GM23338 (cell line): ENCODE data around the gene PPP6R3. TPM values are rescaled to one million over a fixed set of nuclear protein-coding genes. Genes with fewer than 3 reads are reported as not detected.

Source experiments
- ATAC-seq: fragments of 200-7000 bp; cut with Tn5 transposase; 3 replicates; pipeline ENCODE4 v1.9.1; 2020
- DNase-seq: peaks from one replicate; pipeline ENCODE4 v3.0.0-alpha.2; 2015; ENCODE audit warnings: low spot score
- H2AFZ ChIP-seq: fragments of 200-600 bp; sonication (generic); 2 replicates; pipeline ENCODE4 v1.8.0; 2016; ENCODE audit warnings: antibody characterized with exemption, mild to moderate bottlenecking, moderate library complexity
- H3F3A ChIP-seq: fragments of 200-600 bp; sonication (generic); replicated peaks from 2 replicates; pipeline ENCODE4 v1.8.0; 2017; ENCODE audit warnings: antibody characterized with exemption, mixed run types, low read depth
- H3K27ac ChIP-seq: fragments of 200-600 bp; sonication (generic); 2 replicates; pipeline ENCODE4 v1.6.1; 2016; ENCODE audit warnings: low read depth
- H3K27me3 ChIP-seq: fragments of 200-600 bp; sonication (generic); 2 replicates; pipeline ENCODE4 v1.8.0; 2016; ENCODE audit warnings: mild to moderate bottlenecking, mixed run types, moderate library complexity; ENCODE audit not compliant: insufficient read depth
- H3K36me3 ChIP-seq: fragments of 200-600 bp; sonication (generic); 2 replicates; pipeline ENCODE4 v1.8.0; 2016; ENCODE audit warnings: mild to moderate bottlenecking; ENCODE audit not compliant: insufficient read depth
- H3K4me1 ChIP-seq: fragments of 200-600 bp; sonication (generic); 2 replicates; pipeline ENCODE4 v1.8.0; 2016; ENCODE audit warnings: mild to moderate bottlenecking, moderate library complexity; ENCODE audit not compliant: insufficient read depth
- H3K4me2 ChIP-seq: fragments of 200-600 bp; sonication (generic); 2 replicates; pipeline ENCODE4 v1.7.1; 2017; ENCODE audit warnings: mixed run types
- H3K4me3 ChIP-seq: fragments of 200-600 bp; sonication (generic); 2 replicates; pipeline ENCODE4 v1.6.1; 2016; ENCODE audit warnings: mixed run types
- H3K79me2 ChIP-seq: fragments of 200-600 bp; sonication (generic); replicated peaks from 2 replicates; pipeline ENCODE4 v1.8.0; 2017; ENCODE audit warnings: mild to moderate bottlenecking; ENCODE audit not compliant: insufficient read depth
- H3K9me2 ChIP-seq: fragments of 200-600 bp; sonication (generic); 2 replicates; pipeline ENCODE4 v1.8.0; 2017; ENCODE audit not compliant: insufficient read depth
- H4K20me1 ChIP-seq: fragments of 200-600 bp; sonication (generic); replicated peaks from 2 replicates; pipeline ENCODE4 v1.8.0; 2017; ENCODE audit warnings: mild to moderate bottlenecking; ENCODE audit not compliant: insufficient read depth
- H3K27ac Mint-ChIP-seq: 2 replicates; pipeline ENCODE4 v1.8.0; 2020; ENCODE audit warnings: inconsistent platforms, mild to moderate bottlenecking, moderate library complexity, mixed read lengths
- H3K27me3 Mint-ChIP-seq: 3 replicates; pipeline ENCODE4 v1.8.0; 2022; ENCODE audit warnings: low read depth, mild to moderate bottlenecking, moderate library complexity, mixed read lengths, inconsistent platforms; ENCODE audit not compliant: insufficient read depth, poor library complexity
- H3K36me3 Mint-ChIP-seq: 3 replicates; pipeline ENCODE4 v1.8.0; 2021; ENCODE audit warnings: low read depth, mild to moderate bottlenecking, inconsistent platforms, moderate library complexity, mixed read lengths
- H3K4me1 Mint-ChIP-seq: 3 replicates; pipeline ENCODE4 v1.8.0; 2020; ENCODE audit warnings: mild to moderate bottlenecking, inconsistent platforms, mixed read lengths
- H3K4me3 Mint-ChIP-seq: 3 replicates; pipeline ENCODE4 v1.8.0; 2021; ENCODE audit warnings: moderate library complexity, mild to moderate bottlenecking, inconsistent platforms, mixed read lengths
- H3K9me3 Mint-ChIP-seq: 3 replicates; pipeline ENCODE4 v1.8.0; 2020; ENCODE audit warnings: moderate library complexity, mild to moderate bottlenecking, inconsistent platforms, mixed read lengths
- CREB1 ChIP-seq: fragments of 250-450 bp; sonication (Bioruptor Pico); IDR thresholded peaks from 2 replicates; pipeline ENCODE4 v1.5.0; 2020; ENCODE audit warnings: low read depth, mild to moderate bottlenecking, moderate library complexity
- EZH2 ChIP-seq: fragments of 200-600 bp; sonication (generic); IDR thresholded peaks from one replicate; pipeline ENCODE4 v1.8.0; 2017; ENCODE audit warnings: antibody characterized with exemption, mild to moderate bottlenecking, low read depth; ENCODE audit not compliant: unreplicated experiment
- JUNB ChIP-seq: IDR thresholded peaks from one replicate; pipeline ENCODE4 v1.6.1; 2016; ENCODE audit warnings: antibody characterized with exemption; ENCODE audit not compliant: unreplicated experiment
- NANOG ChIP-seq: IDR thresholded peaks from 2 replicates; pipeline ENCODE4 v1.6.1; 2016; ENCODE audit warnings: antibody characterized with exemption, borderline replicate concordance
- POLR2AphosphoS5 ChIP-seq: IDR thresholded peaks from 2 replicates; pipeline ENCODE4 v1.6.1; 2016; ENCODE audit warnings: antibody characterized with exemption, low read depth
- ZNF114 ChIP-seq: fragments of 250-450 bp; sonication (Bioruptor Pico); IDR thresholded peaks from 2 replicates; pipeline ENCODE4 v1.5.0; 2020; ENCODE audit warnings: mild to moderate bottlenecking, moderate library complexity
- ZNF331 ChIP-seq: fragments of 250-450 bp; sonication (Bioruptor Pico); IDR thresholded peaks from 2 replicates; pipeline ENCODE4 v1.5.0; 2020; ENCODE audit warnings: low read depth, mild to moderate bottlenecking, moderate library complexity
- ZNF462 ChIP-seq: fragments of 250-450 bp; sonication (Bioruptor Pico); IDR thresholded peaks from 2 replicates; pipeline ENCODE4 v1.5.0; 2020; ENCODE audit warnings: mild to moderate bottlenecking, moderate library complexity
- polyA plus RNA-seq: library from polyadenylated mRNA; unstranded; fragments of >200 nt; fragmentation: Nextera tagmentation; extraction: Ambion mirVana; gene quantifications from 2 replicates; pipeline ENCODE4 v1.2.1, GENCODE V29; 2016
- total RNA-seq: library from RNA; depleted of rRNA; stranded (reverse); fragments of >200 nt; shearing (Covaris generic); gene quantifications from 2 replicates; pipeline ENCODE4 v1.2.3, GENCODE V29; 2014
- TF ChIP-seq, protein P1 (sequence below), 2 experiments: fragments of 200-600 bp in 1 of 2; sonication (generic) in 1 of 2; conservative IDR thresholded peaks; 2 replicates each; pipeline versions ENCODE4 v1.5.1 to v1.6.1; 2016 to 2017; ENCODE audit warnings: antibody characterized with exemption in 2 of 2, low read depth in 2 of 2, mild to moderate bottlenecking in 2 of 2, moderate library complexity in 1 of 2
- TF ChIP-seq, protein P2 (sequence below): IDR thresholded peaks from 2 replicates; pipeline ENCODE4 v1.6.1; 2016; ENCODE audit warnings: antibody characterized with exemption
- TF ChIP-seq, protein P3 (sequence below): IDR thresholded peaks from one replicate; pipeline ENCODE4 v1.6.1; 2018; ENCODE audit warnings: antibody characterized with exemption; ENCODE audit not compliant: unreplicated experiment

The PPP6R3 gene
- total and polyA plus RNA-seq, 2 experiments from 2014 or later = 170 to 268 TPM

DNA sequence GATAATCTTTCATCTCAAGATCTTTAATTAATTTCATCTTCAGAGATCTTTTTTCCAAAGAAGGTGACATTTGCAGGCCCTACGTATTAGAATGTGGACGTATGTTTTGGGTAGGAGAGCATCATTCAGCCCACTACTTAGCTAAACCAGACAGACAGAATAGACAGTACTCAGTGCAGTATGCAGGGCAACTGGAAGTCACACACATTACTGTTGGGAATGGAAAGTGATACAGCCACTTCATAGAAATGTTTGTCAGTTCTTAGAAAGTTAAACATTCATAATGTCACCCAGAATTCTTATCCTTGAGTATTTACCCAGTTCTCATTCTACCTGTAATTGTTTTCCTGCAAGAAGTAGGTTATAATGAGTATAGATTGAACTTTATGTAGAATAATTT is 102.9 kb downstream of the PPP6R3 start:
- H3K27ac Mint-ChIP-seq = no peak overlapping the region
- Histone ChIP-seq H3K4me1 (no peaks in the 10 kb centered on the region), H3K27me3 (no peaks in the 10 kb centered on the region), H3K4me3 (no peak overlapping the region), H3K79me2 (peaks cover 21% of the 10 kb centered on the region), H3K36me3 (peaks cover 25% of the 10 kb centered on the region), H3K4me2 (no peak overlapping the region), H4K20me1 (peaks cover 26% of the 10 kb centered on the region; the same call in 1 of the 2 replicates), H2AFZ (no peak overlapping the region), H3F3A (0 out of 2 replicates have a peak, but pooled peaks cover 9% of the 10 kb centered on the region), H3K9me2 (no peaks in the 10 kb centered on the region), H3K27ac (0 out of 2 replicates have a peak overlapping the region, but pooled peaks have one; percentile 14)
- no peak for DNase-seq
- peaks cover 70% of the 10 kb centered on the region for H3K36me3 Mint-ChIP-seq
- H3K4me3 Mint-ChIP-seq = no peak overlapping the region
- no peaks in the 10 kb centered on the region for H3K9me3 Mint-ChIP-seq
- H3K4me1 Mint-ChIP-seq = no peaks in the 10 kb centered on the region
- ATAC-seq = no peak
- TF ChIP-seq JUNB = no peak
- TF ChIP-seq NANOG = no peak
- TF ChIP-seq ZNF462 = no peak
- TF ChIP-seq, protein P1, sequence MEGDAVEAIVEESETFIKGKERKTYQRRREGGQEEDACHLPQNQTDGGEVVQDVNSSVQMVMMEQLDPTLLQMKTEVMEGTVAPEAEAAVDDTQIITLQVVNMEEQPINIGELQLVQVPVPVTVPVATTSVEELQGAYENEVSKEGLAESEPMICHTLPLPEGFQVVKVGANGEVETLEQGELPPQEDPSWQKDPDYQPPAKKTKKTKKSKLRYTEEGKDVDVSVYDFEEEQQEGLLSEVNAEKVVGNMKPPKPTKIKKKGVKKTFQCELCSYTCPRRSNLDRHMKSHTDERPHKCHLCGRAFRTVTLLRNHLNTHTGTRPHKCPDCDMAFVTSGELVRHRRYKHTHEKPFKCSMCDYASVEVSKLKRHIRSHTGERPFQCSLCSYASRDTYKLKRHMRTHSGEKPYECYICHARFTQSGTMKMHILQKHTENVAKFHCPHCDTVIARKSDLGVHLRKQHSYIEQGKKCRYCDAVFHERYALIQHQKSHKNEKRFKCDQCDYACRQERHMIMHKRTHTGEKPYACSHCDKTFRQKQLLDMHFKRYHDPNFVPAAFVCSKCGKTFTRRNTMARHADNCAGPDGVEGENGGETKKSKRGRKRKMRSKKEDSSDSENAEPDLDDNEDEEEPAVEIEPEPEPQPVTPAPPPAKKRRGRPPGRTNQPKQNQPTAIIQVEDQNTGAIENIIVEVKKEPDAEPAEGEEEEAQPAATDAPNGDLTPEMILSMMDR (conservative IDR thresholded peaks at IDR 0.05; ENCODE audit: low read depth in 2 of 2) = no peak
- TF ChIP-seq, protein P2, sequence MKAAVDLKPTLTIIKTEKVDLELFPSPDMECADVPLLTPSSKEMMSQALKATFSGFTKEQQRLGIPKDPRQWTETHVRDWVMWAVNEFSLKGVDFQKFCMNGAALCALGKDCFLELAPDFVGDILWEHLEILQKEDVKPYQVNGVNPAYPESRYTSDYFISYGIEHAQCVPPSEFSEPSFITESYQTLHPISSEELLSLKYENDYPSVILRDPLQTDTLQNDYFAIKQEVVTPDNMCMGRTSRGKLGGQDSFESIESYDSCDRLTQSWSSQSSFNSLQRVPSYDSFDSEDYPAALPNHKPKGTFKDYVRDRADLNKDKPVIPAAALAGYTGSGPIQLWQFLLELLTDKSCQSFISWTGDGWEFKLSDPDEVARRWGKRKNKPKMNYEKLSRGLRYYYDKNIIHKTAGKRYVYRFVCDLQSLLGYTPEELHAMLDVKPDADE = no peak
- TF ChIP-seq ZNF114 (CRISPR knock-in tag) = no peak
- TF ChIP-seq ZNF331 (CRISPR knock-in tag) = no peak
- TF ChIP-seq, protein P3, sequence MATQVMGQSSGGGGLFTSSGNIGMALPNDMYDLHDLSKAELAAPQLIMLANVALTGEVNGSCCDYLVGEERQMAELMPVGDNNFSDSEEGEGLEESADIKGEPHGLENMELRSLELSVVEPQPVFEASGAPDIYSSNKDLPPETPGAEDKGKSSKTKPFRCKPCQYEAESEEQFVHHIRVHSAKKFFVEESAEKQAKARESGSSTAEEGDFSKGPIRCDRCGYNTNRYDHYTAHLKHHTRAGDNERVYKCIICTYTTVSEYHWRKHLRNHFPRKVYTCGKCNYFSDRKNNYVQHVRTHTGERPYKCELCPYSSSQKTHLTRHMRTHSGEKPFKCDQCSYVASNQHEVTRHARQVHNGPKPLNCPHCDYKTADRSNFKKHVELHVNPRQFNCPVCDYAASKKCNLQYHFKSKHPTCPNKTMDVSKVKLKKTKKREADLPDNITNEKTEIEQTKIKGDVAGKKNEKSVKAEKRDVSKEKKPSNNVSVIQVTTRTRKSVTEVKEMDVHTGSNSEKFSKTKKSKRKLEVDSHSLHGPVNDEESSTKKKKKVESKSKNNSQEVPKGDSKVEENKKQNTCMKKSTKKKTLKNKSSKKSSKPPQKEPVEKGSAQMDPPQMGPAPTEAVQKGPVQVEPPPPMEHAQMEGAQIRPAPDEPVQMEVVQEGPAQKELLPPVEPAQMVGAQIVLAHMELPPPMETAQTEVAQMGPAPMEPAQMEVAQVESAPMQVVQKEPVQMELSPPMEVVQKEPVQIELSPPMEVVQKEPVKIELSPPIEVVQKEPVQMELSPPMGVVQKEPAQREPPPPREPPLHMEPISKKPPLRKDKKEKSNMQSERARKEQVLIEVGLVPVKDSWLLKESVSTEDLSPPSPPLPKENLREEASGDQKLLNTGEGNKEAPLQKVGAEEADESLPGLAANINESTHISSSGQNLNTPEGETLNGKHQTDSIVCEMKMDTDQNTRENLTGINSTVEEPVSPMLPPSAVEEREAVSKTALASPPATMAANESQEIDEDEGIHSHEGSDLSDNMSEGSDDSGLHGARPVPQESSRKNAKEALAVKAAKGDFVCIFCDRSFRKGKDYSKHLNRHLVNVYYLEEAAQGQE = no peak
- no peak for TF ChIP-seq CREB1 (CRISPR knock-in tag)
- TF ChIP-seq EZH2 = no peak
- no peak for TF ChIP-seq POLR2AphosphoS5
- H3K27me3 Mint-ChIP-seq = no peaks in the 10 kb centered on the region
